GM12892 (cell line): ENCODE data around the gene KLHL13.

Experiments used
- POLR2A ChIP-seq: IDR thresholded peaks from 2 replicates; pipeline ENCODE4 v1.6.1; 2011; ENCODE audit warnings: low read depth, low read length, control low read depth
- POLR2AphosphoS5 ChIP-seq: IDR thresholded peaks from 2 replicates; pipeline ENCODE4 v1.6.1; 2011; ENCODE audit warnings: low read depth, low read length, control low read depth
- TAF1 ChIP-seq: IDR thresholded peaks from 2 replicates; pipeline ENCODE4 v1.6.1; 2011; ENCODE audit warnings: low read depth, mild to moderate bottlenecking, control low read depth, low read length, borderline replicate concordance

- TF ChIP-seq POLR2A (no peak), POLR2AphosphoS5 (no peak), TAF1 (no peak)
Measured at GRCh38 chrX:117957128-117957527, 159.5 kb downstream of the KLHL13 start.
